HG03571 (cell line): ENCODE measurements around the gene ZDHHC9.
A peak's percentile ranks its signal among the peaks of the same experiment; 100 is the strongest.

ENCODE experiments used
- ATAC-seq: cut with Tn5 transposase; IDR thresholded peaks from one replicate; pipeline ENCODE4 v1.9.1; 2021; ENCODE audit not compliant: unreplicated experiment

Gene ZDHHC9

DNA sequence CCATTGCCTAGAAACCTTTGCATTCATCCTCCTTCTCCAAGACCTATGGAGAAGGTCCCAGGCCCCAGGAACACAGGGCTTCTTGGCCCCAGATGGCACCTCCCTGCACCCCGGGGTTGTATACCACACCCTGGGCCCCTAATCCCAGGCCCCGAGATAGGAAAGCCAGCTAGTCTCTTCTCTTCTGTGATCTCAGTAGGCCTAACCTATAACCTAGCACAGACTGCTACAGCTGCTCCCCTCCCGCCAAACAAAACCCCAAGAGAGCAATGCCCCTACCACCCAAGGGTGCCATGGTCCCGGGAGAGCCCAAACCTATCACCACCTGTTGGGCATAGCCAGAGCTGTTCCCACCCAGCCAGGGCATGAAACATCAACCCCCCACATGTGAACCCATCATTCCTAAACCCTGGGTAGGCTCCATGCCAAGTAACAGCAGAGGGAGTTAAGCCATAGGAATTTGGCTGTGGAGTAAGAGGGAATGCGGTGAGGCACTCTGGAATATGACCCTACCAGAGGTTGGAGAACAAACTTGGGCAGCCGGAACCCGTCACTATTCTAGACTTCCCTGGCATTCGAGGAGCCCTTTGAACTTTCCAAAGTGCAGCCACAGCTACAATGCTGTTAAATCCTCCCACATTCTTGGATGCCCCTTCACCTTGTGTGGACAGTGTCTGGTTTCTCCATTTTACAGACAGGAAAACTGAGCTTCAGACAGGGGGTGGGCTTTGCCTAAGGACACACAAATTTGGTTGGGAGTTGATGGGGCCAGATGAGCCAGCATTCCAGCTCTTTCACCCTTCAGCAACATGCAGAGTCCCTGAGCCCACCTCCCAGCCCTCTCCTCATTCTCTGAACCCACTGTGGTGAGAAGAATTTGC, 74.9 kb downstream of the ZDHHC9 start:
- ATAC-seq = no peak

DNA sequence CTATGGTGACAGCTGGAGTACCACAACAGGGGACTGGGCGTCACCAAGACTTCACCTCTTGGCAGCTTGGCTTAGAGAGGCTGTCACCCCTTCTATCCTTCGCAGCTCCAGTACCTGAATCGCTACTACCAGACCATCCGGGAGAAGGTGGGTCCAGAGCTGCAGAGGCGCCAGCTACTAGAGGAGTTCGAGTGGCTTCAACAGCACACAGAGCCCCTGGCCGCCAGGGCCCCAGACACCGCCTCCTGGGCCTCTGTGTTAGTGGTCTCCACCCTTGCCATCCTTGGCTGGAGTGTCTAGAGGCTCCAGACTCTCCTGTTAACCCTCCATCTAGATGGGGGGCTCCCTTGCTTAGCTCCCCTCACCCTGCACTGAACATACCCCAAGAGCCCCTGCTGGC, 75.5 kb downstream of the ZDHHC9 start:
- no peak for ATAC-seq

DNA sequence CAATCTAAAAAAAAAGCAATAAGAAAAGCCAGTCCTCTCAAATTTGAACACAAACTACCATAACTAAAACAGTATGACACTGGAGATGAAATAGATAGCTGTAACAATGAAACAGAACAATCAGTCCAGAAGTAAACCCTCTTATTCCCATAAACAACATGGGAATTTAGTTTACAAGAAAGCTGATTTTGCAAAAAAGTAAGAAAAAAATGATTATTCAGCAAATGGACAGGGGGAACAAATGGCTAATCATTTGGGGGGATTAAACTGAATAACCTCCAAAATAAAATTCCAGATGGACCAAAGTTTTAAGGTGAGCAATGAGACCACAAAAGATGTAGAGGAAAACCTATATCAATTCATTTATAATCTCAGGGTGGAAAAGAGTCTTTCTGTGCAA, 80.0 kb downstream of the ZDHHC9 start:
- no peak for ATAC-seq

DNA sequence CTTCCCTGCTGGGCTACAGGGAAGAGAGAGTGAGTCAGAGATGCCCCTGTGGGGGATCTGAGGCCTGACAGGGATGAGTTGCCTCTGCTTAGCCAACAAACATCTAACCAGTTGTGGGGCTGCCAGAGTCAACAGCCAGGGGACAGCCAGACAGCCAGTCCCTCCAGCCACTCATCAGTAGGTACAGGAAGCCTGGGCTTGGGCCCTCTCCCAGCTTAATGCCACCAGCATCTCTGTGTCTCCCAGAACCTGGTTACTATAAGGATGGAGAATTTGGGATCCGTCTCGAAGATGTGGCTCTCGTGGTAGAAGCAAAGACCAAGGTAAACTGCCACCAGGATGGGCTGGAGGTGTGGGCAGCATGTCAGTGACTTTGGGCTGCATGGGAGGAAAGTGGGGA, 81.2 kb downstream of the ZDHHC9 start:
- ATAC-seq = no peak

DNA sequence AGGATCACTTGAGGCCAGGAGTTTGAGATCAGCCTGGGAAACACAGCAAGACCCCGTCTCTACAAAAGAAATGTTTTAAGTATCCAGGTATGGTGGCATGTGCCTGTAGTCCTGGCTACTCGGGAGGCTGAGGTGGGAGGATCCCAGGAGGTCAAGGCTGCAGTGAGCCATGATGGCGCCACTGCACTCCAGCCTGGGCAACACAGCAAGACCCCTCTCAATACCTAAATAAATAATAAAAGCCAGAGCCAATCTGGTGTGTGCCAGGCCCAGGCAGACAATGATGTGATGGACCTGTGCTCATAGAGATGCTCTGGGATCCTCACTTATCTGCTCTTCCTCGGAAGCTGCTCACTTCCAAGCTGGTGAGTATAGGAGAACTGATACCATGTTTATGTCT, 82.1 kb downstream of the ZDHHC9 start:
- no peak for ATAC-seq

DNA sequence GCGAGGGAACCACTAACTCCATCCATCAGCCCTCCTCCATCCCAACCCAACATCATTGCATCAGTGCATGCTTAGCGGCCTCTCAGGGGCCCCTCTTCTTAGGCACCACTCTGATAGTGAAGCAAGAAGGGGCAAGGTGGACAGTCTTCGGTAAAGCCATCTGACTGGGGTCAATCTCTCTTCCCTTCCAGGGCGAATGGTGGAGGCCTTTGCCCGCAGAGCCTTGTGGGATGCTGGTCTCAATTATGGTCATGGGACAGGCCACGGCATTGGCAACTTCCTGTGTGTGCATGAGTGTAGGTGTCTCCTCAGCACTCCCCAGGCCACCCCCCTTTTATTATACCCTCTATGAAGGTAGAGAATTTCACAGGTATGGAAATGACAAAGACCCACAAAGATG, 82.7 kb downstream of the ZDHHC9 start:
- no peak for ATAC-seq

DNA sequence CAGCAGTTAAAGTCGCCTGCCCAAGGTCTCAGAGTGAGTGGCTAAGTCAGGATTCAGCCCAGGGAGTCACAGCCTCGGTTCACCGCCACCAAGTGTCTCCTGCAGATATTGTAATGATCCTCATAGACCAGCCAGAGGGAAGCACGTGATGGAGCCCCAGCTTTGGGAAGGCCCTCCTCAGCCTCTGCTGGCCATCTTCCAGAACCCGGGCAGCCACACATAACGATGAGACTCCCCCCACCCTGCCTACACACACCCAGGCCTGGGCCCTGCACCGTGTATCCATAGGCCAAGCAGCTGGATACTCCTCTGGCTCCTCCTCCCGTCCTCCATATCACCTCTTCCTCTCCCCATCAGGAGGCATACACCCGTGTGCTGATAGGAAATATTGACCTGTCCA, 83.5 kb downstream of the ZDHHC9 start:
- no peak for ATAC-seq

DNA sequence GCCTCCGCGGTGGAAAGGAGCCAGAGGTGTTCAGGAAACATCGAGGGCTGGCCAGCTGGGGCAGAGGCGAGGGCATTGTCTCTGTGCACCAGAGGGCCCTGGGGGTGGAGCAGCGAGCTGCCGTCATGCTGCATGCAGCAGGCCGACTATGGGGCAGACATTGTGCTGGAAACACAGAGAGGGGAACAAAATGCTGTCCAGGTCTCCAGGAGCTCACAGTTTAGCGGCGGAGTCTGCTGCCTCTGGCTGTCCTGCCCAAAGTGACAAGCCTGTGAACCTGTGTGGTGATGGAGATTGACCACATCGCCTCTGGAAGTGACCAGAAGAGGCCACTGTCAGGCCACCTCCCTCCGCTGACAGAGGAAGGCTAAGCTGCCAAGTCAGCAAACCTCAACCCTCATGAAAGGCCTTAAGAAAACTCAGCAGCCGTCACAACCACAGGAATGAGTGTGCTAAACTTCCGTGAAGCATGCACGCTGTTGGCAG, 84.1 kb downstream of the ZDHHC9 start:
- ATAC-seq = peak; percentile 37

DNA sequence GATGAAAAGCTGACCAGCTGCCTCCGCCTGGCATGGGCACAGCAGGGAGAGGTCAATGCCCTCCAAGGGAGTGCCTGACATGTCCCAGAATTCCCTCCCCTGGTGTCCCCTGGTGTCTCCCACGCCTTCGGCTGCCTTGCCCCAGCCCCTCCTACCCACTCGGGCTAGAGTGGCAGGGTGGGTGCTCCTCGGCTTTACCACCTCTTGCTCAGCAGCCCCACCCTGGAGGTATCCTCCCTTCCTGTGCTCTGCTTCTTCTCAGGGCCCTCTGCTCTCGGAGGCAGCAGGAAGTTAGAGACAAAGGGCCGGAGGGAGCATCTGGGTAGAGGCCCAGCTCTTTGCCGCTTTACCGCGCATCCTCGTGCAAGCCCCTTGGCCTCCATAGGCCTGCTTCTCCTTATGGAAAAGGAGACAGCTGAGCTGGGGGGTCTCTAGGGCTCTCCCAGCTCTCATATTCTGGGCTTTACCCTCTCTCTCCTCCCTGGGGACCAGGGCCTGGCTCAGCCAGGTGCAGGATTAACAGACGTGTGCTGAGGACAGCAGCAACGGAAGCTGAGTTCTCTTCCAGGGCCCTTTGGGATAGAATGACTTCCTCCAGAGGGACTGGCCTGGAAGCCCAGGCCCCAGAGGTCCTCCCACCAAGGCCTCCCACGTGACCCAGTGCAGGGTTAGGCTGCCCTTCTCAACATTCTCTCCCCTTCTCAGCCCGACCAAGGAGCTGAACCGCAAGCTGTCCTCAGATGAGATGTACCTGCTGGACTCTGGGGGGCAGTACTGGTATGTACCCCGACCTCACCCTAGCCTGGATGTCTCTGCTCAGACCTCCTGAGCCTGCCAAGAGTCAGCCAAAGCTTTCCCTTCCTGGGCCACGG, 87.7 kb downstream of the ZDHHC9 start:
- no peak for ATAC-seq

DNA sequence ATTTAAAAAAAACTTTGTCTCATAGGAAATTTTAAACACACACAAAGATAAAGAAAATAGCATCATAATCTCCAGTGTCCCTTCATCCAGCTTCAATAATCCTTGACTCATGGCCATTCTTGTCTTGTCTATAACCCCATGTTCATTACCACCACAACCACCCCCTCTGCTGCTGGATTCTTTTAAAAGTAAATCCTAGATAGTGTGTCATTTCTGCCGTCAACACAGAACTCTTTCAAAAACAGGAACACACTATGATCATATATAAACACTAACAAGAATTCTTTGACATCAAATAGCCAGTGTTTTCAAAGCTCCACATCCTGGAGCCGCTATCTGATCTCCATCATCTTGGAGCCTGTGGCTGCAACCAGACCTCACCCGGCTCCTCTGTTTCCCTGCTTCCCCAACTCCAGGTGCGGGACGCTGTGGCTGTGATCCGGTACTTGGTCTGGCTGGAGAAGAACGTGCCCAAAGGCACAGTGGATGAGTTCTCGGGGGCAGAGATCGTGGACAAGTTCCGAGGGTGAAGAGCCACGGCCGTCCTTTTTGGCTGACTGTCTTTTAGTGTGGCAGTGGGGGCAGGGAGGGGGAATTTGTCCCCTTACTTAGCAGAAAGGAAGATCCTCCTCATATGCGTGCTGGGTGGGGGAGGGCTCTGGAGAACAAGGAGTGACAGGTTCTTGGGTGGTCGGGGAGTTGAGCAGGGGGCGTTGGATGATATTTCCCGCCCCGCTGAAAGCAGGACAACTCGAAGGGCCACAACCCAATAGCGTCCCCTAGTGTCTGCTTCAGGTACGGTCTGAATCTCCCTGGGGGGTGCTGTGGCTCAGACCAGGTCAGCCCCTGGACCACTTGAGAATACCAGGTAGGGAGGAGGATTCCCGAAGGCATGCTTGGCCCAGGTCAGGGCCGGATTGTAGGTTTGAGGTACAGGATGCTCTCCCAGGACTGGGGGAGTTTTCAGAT, 89.3 kb downstream of the ZDHHC9 start:
- no peak for ATAC-seq
